Amniotic epithelial cell (primary cell): Measurements from ENCODE around the gene GLB1L.
"Not testable (repeated sequence)": the region's sequence is repeated elsewhere in the genome, so short reads cannot be mapped to it uniquely, and the experiment has no call there.

ENCODE experiments used
- DNase-seq: peaks from one replicate; pipeline ENCODE4 v3.0.0-alpha.2; 2010; ENCODE audit warnings: low read depth

The GLB1L gene

GRCh38 chr2:219280651-219281050, 35.4 kb upstream of the GLB1L start:
- DNase-seq, result no peak

- DNase-seq, result peak; percentile 12
Measured at GRCh38 chr2:219279916-219280516, 34.8 kb upstream of the GLB1L start.

GRCh38 chr2:219279151-219279915, 34.1 kb upstream of the GLB1L start, which contains the start of gene DNAJB2:
TSS of gene DNAJB2 (plus strand) at chr2:219279366. CDS start at chr2:219279834, 468 bp downstream.
- DNase-seq, result peak; percentile 99

- DNase-seq, result no peak
Measured at GRCh38 chr2:219278655-219279150, 33.5 kb upstream of the GLB1L start.

- peak; percentile 61 for DNase-seq
Measured at GRCh38 chr2:219277703-219278654, 32.7 kb upstream of the GLB1L start.

GRCh38 chr2:219274361-219274921, 29.2 kb upstream of the GLB1L start:
- DNase-seq, result peak; percentile 65

GRCh38 chr2:219273937-219274336, 28.7 kb upstream of the GLB1L start:
- DNase-seq, result no peak

- peak; percentile 71 for DNase-seq
Measured at GRCh38 chr2:219272995-219273394, 27.8 kb upstream of the GLB1L start.

GRCh38 chr2:219272356-219272755, 27.1 kb upstream of the GLB1L start:
- DNase-seq, result peak; percentile 27

- DNase-seq, result no peak
Measured at GRCh38 chr2:219271021-219271420, 25.8 kb upstream of the GLB1L start.

- DNase-seq, result no peak
Measured at GRCh38 chr2:219270055-219270372, 24.8 kb upstream of the GLB1L start.

GRCh38 chr2:219269362-219270054, 24.3 kb upstream of the GLB1L start:
- no peak for DNase-seq

GRCh38 chr2:219268294-219268693, 23.1 kb upstream of the GLB1L start:
- no peak for DNase-seq

GRCh38 chr2:219266886-219267285, 21.6 kb upstream of the GLB1L start:
- DNase-seq, result no peak

GRCh38 chr2:219266232-219266631, 21.0 kb upstream of the GLB1L start:
- no peak for DNase-seq

GRCh38 chr2:219261024-219261855, 16.0 kb upstream of the GLB1L start:
- DNase-seq, result no peak

- not testable (repeated sequence) for DNase-seq
Measured at GRCh38 chr2:219258942-219259341, 13.7 kb upstream of the GLB1L start.

GRCh38 chr2:219254590-219255201, 9.5 kb upstream of the GLB1L start:
- DNase-seq, result peak; percentile 55

GRCh38 chr2:219253753-219254589, 8.7 kb upstream of the GLB1L start, which contains the start of gene TUBA4A:
TSS of gene TUBA4A (minus strand) at chr2:219253918. CDS start at chr2:219253858, 60 bp downstream.
- DNase-seq, result peak; percentile 28
